ENCODE measurements around the gene CDC14A.

- TF ChIP-seq, protein P1, sequence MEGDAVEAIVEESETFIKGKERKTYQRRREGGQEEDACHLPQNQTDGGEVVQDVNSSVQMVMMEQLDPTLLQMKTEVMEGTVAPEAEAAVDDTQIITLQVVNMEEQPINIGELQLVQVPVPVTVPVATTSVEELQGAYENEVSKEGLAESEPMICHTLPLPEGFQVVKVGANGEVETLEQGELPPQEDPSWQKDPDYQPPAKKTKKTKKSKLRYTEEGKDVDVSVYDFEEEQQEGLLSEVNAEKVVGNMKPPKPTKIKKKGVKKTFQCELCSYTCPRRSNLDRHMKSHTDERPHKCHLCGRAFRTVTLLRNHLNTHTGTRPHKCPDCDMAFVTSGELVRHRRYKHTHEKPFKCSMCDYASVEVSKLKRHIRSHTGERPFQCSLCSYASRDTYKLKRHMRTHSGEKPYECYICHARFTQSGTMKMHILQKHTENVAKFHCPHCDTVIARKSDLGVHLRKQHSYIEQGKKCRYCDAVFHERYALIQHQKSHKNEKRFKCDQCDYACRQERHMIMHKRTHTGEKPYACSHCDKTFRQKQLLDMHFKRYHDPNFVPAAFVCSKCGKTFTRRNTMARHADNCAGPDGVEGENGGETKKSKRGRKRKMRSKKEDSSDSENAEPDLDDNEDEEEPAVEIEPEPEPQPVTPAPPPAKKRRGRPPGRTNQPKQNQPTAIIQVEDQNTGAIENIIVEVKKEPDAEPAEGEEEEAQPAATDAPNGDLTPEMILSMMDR (IDR thresholded peaks at IDR 0.05) = no peak
- TF ChIP-seq POLR2A (IDR thresholded peaks at IDR 0.05) = no peak
Measured at GRCh38 chr1:100390531-100390930, 38.2 kb downstream of the CDC14A start.

Data from body of pancreas (tissue), 4 donors.